OCI-LY7 (cell line): Measurements from ENCODE around the gene LRRTM3. TPM values are rescaled to one million over a fixed set of nuclear protein-coding genes. Genes with fewer than 3 reads are reported as not detected.
A peak's percentile ranks its signal among the peaks of the same experiment; 100 is the strongest.

Experiments
- Bru-seq: library from RNA; stranded (reverse); fragments of 400-500 nt; gene quantifications from one replicate; lab custom pipeline; 2021; lab: Mats Ljungman, UMichigan
- BruChase-seq, 2 experiments: library from RNA; stranded (reverse); fragments of 400-500 nt; gene quantifications; one replicate each; lab custom pipeline; 2021; lab: Mats Ljungman, UMichigan
- BruUV-seq: library from RNA; stranded (reverse); fragments of 400-500 nt; replicated peaks from 2 replicates; lab custom pipeline; 2021; lab: Mats Ljungman, UMichigan
- CTCF ChIA-PET: fragments of 300-600 bp; sonication (Branson Sonifier 250); formaldehyde crosslinking; loops from one replicate; lab custom pipeline; 2022; ENCODE audit warnings: antibody characterized with exemption; ENCODE audit not compliant: unreplicated experiment; lab: Charles Lee
- POLR2A ChIA-PET: fragments of 300-600 bp; sonication (Branson Sonifier 250); formaldehyde crosslinking; loops from one replicate; lab custom pipeline; 2022; ENCODE audit warnings: antibody characterized with exemption; lab: Charles Lee
- DNase-seq: peaks from one replicate; pipeline ENCODE4 v3.0.0-alpha.2; 2015; ENCODE audit warnings: low spot score
- H2AFZ ChIP-seq: fragments of 200-600 bp; sonication (generic), shearing (Covaris generic); 2 replicates; pipeline ENCODE4 v1.6.1; 2014; ENCODE audit warnings: mild to moderate bottlenecking, antibody characterized with exemption, low read length, moderate library complexity
- H3K27ac ChIP-seq: fragments of 200-600 bp; sonication (generic); 2 replicates; pipeline ENCODE4 v1.5.1; 2014; ENCODE audit warnings: mixed run types, low read depth, mild to moderate bottlenecking, moderate library complexity, low read length, inconsistent platforms; ENCODE audit not compliant: poor library complexity, severe bottlenecking
- H3K36me3 ChIP-seq: fragments of 200-600 bp; sonication (generic); 2 replicates; pipeline ENCODE4 v1.6.1; 2014; ENCODE audit warnings: mild to moderate bottlenecking, antibody characterized with exemption, low read length, moderate library complexity, mixed read lengths; ENCODE audit not compliant: insufficient read depth
- H3K4me1 ChIP-seq: fragments of 200-600 bp; sonication (generic); 2 replicates; pipeline ENCODE4 v1.5.1; 2014; ENCODE audit warnings: mild to moderate bottlenecking, low read length; ENCODE audit not compliant: insufficient read depth, poor library complexity, severe bottlenecking
- H3K4me2 ChIP-seq: fragments of 200-600 bp; sonication (generic); 2 replicates; pipeline ENCODE4 v1.6.1; 2014; ENCODE audit warnings: mild to moderate bottlenecking, low read length
- H3K4me3 ChIP-seq: fragments of 200-600 bp; sonication (generic); 2 replicates; pipeline ENCODE4 v1.5.1; 2014; ENCODE audit warnings: mild to moderate bottlenecking, low read depth, low read length; ENCODE audit not compliant: poor library complexity, severe bottlenecking
- H3K79me2 ChIP-seq: fragments of 200-600 bp; sonication (generic); 2 replicates; pipeline ENCODE4 v1.6.1; 2016; ENCODE audit warnings: low read depth, mild to moderate bottlenecking, low read length, moderate library complexity, mixed read lengths; ENCODE audit not compliant: insufficient read depth
- H3K9me2 ChIP-seq: fragments of 200-600 bp; sonication (generic); 2 replicates; pipeline ENCODE4 v1.6.1; 2016; ENCODE audit warnings: mild to moderate bottlenecking, low read length, mixed read lengths; ENCODE audit not compliant: insufficient read depth
- H3K9me3 ChIP-seq: fragments of 200-600 bp; sonication (generic); 2 replicates; pipeline ENCODE4 v1.6.1; 2014; ENCODE audit warnings: mild to moderate bottlenecking, mixed run types, low read length, mixed read lengths
- H4K20me1 ChIP-seq: fragments of 200-600 bp; sonication (generic); 2 replicates; pipeline ENCODE4 v1.6.1; 2014; ENCODE audit warnings: mild to moderate bottlenecking, antibody characterized with exemption, low read length, moderate library complexity, mixed read lengths; ENCODE audit not compliant: insufficient read depth
- CTCF ChIP-seq: fragments of 200-600 bp; sonication (generic); conservative IDR thresholded peaks from 2 replicates; pipeline ENCODE4 v1.5.1; 2014; ENCODE audit warnings: mild to moderate bottlenecking, antibody characterized with exemption, low read length, moderate library complexity, mixed read lengths
- EZH2phosphoT487 ChIP-seq: fragments of 200-600 bp; sonication (generic); IDR thresholded peaks from 2 replicates; pipeline ENCODE4 v1.6.1; 2018; ENCODE audit warnings: low read depth, borderline replicate concordance, mild to moderate bottlenecking, mixed run types, antibody characterized with exemption, low read length, moderate library complexity, mixed read lengths
- intact Hi-C: fragments of 100-400 bp; cut with micrococcal nuclease; formaldehyde crosslinking; loops from one replicate; pipeline ENCODE4 v1.10.0; 2022; ENCODE audit not compliant: unreplicated experiment
- long read RNA-seq: library from polyadenylated mRNA; stranded (forward); transcript quantifications from one replicate; pipeline ENCODE4 v2.0.0, GENCODE V29; 2022
- total RNA-seq, 2 experiments: library from RNA; depleted of rRNA in 1 of 2; stranded (reverse); fragments of >200 nt in 1 of 2; shearing (Covaris generic) in 1 of 2; gene quantifications; 2 replicates each; pipeline ENCODE4 v1.2.3, GENCODE V29; 2014 to 2022

The LRRTM3 gene
- not detected in 2 replicates for total RNA-seq (2014; rRNA removed; shearing (Covaris generic))
- total RNA-seq (2022) = not detected in 2 replicates
- not detected for Bru-seq, nascent RNA
- not detected for BruChase-seq, experiment 1, labeled RNA remaining after a 6-hour chase
- BruChase-seq, experiment 2, labeled RNA remaining after a 2-hour chase = not detected
- long read RNA-seq = 0 reads

GRCh38 chr10:66925896-66926715 lies at the start of gene LRRTM3:
LRRTM3 (plus strand) TSS chr10:66926036.
- Histone ChIP-seq H3K36me3 (no peaks in the 10 kb centered on the region), H3K27ac (no peak within 1 kb of the TSS), H3K4me2 (0 out of 2 replicates have a peak within 1 kb of the TSS, but pooled peaks have one; percentile 20), H3K79me2 (no peaks in the 10 kb centered on the region), H2AFZ (peak within 1 kb of the TSS; percentile 40; the same call in 1 of the 2 replicates), H3K9me3 (no peaks in the 10 kb centered on the region), H3K4me3 (no peak within 1 kb of the TSS), H3K4me1 (no peaks in the 10 kb centered on the region), H4K20me1 (no peaks in the 10 kb centered on the region), H3K9me2 (no peaks in the 10 kb centered on the region)
- ChIA-PET CTCF (interaction anchor here (0.7 kb wide), 1 partner anchor 158 kb away, joined by 3 read pairs; no protein-coding TSS in a partner anchor), POLR2A (interaction anchor here (0.6 to 1.3 kb wide), 5 partner anchors 8 to 162 kb away, joined by 3 to 5 read pairs (median 3); no protein-coding TSS in a partner anchor)
- no TSS peak for BruUV-seq
- TF ChIP-seq EZH2phosphoT487 = no peak
- TF ChIP-seq CTCF = peak; percentile 77
- peak; percentile 56 for DNase-seq
- intact Hi-C loops = no loop called here

DNA sequence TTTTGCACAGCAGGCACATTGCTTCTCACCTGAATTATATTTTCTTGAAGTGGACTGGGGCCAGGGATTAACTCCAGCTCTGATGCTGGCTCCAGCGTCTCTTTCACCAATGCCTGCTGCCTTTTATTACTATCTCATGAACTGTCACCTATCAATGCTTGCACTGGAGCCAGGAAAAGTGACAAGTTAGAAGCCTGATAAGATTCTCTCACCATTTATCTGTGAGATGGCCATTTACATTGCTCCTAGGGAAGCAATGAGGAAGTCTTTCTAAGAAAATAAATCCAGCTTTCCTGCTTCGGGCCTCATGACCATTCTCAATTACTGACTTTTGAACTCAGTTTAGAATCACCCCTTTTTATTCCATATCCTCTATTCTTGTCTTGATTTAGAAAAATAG lies 48.5 kb upstream of the LRRTM3 start:
- Histone ChIP-seq H3K4me2 (no peak overlapping the region), H3K27ac (no peak overlapping the region), H4K20me1 (no peaks in the 10 kb centered on the region), H3K4me1 (no peaks in the 10 kb centered on the region), H3K36me3 (no peaks in the 10 kb centered on the region), H2AFZ (no peak overlapping the region), H3K9me3 (no peaks in the 10 kb centered on the region), H3K4me3 (no peak overlapping the region), H3K79me2 (no peaks in the 10 kb centered on the region), H3K9me2 (no peaks in the 10 kb centered on the region)
- ChIA-PET CTCF (no interaction called here), POLR2A (no interaction called here)
- no TSS peak for BruUV-seq
- no peak for DNase-seq
- intact Hi-C loops = no loop called here
- TF ChIP-seq EZH2phosphoT487 = no peak
- no peak for TF ChIP-seq CTCF

- intact Hi-C loops = no loop called here
- H4K20me1 ChIP-seq = no peaks in the 10 kb centered on the region
- no peaks in the 10 kb centered on the region for H3K79me2 ChIP-seq
- H3K27ac ChIP-seq = no peak overlapping the region
- no peaks in the 10 kb centered on the region for H3K9me2 ChIP-seq
- no peak overlapping the region for H2AFZ ChIP-seq
- no TSS peak for BruUV-seq
- no peaks in the 10 kb centered on the region for H3K9me3 ChIP-seq
- no peaks in the 10 kb centered on the region for H3K4me1 ChIP-seq
- no peak overlapping the region for H3K4me3 ChIP-seq
- DNase-seq = no peak
- no peak overlapping the region for H3K4me2 ChIP-seq
- TF ChIP-seq EZH2phosphoT487 = no peak
- no peak for TF ChIP-seq CTCF
- H3K36me3 ChIP-seq = no peaks in the 10 kb centered on the region
- POLR2A ChIA-PET = interaction anchor here (0.6 kb wide), 1 partner anchor 456 kb away, joined by 3 read pairs; no protein-coding TSS in a partner anchor
- CTCF ChIA-PET = no interaction called here
Observed at GRCh38 chr10:66880292-66880691, 45.5 kb upstream of the LRRTM3 start.
